NCI-H526 treated with DMSO at 0.1 percent for 48 hours (cell line): ENCODE data around the gene CDC42SE2.
"Not testable (repeated sequence)": the region's sequence is repeated elsewhere in the genome, so short reads cannot be mapped to it uniquely, and the experiment has no call there.

Source experiments
- DNase-seq: peaks from one replicate; lab custom pipeline; 2025; lab: John Stamatoyannopoulos, UW

The CDC42SE2 gene

GRCh38 chr5:131392466-131393095 lies 128.7 kb downstream of the CDC42SE2 start:
- no peak for DNase-seq

DNA sequence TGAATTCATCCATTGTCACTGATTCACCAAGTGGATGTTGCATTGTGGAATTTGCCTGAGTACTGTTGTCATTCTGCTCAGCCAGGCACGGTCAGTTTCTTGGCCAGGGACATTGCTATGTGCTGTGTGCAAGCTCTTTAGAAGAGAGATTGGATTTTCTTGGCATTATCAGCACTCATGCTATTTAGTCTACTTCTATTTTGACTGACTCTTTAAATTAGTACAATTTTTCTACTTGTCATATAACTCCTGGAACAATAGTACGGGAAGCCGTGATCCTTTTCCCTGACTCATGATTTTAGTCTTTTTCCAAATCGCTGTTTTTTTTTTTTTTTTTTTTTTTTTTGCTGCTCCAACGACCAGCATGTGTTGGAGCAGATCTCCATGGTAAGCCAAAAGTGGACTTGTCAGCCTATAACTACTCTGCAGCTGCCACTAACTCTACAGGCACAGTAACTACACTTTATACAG lies 129.7 kb downstream of the CDC42SE2 start:
- no peak for DNase-seq

DNA sequence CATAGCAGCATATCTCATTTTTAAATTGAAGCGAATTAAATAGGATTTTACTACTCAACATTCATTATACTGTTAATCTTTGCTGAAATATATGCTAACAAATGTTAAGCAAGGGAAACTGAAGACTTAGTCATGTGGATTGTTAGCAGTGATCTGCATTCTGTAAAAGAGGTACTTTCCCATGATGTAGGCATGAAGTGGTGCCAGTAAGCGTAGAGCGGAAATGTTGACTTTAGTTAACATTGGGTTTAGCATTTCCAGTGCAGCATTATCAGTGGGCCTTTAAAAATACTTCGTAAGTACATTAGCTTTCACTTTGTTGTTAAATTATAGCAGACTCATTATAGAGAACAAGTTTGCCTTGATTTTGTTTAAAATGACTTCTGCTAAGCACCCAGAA lies 130.3 kb downstream of the CDC42SE2 start:
- DNase-seq = no peak

GRCh38 chr5:131396015-131396414 lies 132.2 kb downstream of the CDC42SE2 start:
- no peak for DNase-seq

- no peak for DNase-seq
Measured at GRCh38 chr5:131396630-131397273, 132.9 kb downstream of the CDC42SE2 start.

DNA sequence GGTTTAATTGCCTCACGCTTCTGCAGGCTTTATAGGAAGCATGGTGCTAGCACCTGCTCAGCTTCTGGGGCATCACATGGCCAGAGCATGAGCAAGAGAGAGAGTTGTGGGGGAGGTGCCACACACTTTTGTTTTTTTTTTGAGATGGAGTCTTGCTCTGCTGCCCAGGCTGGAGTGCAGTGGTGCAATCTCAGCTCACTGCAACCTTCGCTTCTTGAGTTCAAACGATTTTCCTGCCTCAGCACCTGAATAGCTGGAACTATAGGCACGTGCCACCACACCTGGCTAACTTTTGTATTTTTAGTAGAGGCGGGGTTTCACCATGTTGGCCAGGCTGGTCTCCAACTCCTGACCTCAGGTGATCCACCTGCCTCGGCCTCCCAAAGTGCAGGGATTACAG lies 135.2 kb downstream of the CDC42SE2 start:
- DNase-seq = not testable (repeated sequence)

- no peak for DNase-seq
Measured at GRCh38 chr5:131400585-131400984, 136.7 kb downstream of the CDC42SE2 start.

DNA sequence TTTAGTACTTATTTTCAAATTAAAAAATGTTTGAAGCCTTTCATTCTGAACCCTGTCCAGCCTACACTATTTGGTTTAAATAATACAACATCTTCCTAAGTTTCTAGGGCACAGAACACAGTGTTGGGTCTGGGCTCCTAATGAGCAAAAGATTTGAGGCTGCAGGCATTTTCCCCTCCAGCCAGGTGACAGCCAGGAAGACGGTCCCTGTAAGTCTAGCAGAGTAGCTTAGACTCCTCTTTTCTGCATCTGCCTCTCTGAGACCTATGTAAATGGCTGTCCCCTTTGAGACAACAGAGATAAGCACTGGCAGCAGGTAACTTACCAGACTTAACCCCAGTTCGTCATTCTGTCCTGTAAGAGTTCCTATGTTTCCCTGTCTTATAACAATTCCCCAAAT lies 141.8 kb downstream of the CDC42SE2 start:
- DNase-seq = no peak

- DNase-seq = no peak
Measured at GRCh38 chr5:131406076-131406475, 142.2 kb downstream of the CDC42SE2 start.

- no peak for DNase-seq
Measured at GRCh38 chr5:131406975-131407638, 143.3 kb downstream of the CDC42SE2 start.

- DNase-seq = no peak
Measured at GRCh38 chr5:131413605-131414559, 150.0 kb downstream of the CDC42SE2 start.

GRCh38 chr5:131416729-131417128 lies 152.9 kb downstream of the CDC42SE2 start:
- DNase-seq = no peak

GRCh38 chr5:131417240-131417869 lies 153.5 kb downstream of the CDC42SE2 start:
- DNase-seq = peak; percentile 28

GRCh38 chr5:131418846-131419245 lies 155.0 kb downstream of the CDC42SE2 start:
- DNase-seq = no peak

DNA sequence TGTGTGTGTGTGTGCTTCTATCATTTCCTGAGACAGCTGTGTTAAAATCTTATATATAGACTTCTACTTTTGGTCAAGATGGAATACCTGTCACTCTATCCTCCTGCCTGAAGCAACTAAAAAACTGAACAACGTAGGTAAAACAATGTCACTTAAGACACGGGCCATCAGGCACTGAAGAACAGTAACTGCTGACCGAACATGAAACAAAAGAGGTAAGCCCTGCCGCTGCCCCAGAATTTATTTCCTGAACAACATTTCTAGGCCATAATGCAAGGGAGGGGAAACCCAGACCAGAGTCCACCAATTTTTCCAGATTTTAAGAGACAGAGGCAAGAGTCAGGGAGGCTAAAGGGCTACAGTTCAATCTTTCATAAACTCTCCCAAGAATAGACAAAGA lies 156.0 kb downstream of the CDC42SE2 start:
- DNase-seq = no peak

DNA sequence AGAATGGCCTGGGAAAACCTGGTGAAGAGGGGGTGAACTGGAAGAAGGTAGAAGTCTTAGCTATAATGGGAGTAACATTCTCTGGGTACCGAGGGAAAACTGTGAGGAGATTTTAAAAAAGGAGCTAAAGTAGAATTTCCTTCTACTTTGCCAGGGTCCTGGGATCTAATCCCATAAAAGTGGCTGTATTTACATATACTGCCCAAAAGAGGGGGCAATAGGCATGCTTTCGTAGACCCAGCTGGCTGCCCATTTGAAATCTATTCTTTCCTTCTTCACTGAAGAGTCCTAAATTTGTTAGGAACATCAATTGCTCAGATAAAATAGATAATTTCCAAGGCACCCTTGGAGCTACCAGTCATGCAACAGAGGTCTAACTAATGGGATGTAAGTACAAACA lies 159.2 kb downstream of the CDC42SE2 start:
- DNase-seq = no peak

DNA sequence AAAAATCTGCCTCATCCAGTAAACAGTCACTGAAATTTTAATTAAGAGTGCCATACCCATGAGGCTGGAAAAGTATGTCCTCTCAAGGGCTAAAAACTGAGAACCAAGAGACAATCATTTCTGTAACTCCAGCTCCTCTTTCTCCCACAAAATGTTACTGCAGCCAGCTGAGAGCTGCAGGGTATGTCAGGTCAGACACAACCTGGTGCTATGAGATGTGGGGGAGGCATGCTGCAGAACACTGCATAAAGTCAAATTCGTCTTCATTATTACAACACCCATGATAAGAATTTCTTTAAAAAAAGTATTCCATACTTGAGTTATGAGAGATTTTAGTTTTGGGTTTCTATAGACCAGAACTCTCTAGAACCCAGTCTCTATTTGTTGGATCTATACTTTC lies 162.2 kb downstream of the CDC42SE2 start:
- no peak for DNase-seq

DNA sequence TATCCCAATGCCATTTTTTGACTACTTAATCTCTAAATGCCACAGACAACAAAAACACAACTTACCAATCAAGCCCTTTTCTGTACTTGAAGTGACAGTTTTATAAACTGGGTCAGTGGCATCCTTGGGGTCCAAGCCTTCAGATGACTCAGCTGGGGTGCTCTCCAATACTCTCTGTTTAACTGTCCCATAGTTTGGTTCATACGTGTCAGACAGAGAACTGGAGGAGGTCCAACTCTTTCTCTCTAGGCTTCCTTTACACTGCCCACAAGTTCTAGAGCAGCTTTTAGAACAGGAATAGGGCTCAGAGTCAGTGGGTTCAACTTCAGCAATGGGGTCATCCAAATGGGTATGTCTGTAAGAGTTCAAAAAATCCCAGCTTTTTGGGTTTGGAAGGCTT lies 166.9 kb downstream of the CDC42SE2 start:
- no peak for DNase-seq

DNA sequence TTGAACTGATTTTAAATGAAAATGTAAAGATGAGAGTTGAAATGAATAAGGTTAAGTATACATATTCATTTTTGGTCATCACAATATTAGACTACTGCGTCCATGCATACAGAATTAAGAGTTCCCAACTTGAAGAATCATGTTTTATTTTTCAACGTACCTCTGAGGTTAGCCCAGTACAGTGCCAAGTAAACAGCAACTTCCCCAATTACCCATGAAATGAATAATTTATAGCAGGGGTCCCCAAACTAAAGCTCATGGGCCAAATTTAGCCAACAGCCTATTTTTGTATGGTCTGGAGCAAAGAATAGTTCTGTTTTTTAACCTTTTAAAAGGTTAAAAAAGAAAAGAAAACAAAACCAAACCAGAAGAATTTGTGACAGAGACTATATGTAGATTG lies 167.9 kb downstream of the CDC42SE2 start:
- DNase-seq = no peak

DNA sequence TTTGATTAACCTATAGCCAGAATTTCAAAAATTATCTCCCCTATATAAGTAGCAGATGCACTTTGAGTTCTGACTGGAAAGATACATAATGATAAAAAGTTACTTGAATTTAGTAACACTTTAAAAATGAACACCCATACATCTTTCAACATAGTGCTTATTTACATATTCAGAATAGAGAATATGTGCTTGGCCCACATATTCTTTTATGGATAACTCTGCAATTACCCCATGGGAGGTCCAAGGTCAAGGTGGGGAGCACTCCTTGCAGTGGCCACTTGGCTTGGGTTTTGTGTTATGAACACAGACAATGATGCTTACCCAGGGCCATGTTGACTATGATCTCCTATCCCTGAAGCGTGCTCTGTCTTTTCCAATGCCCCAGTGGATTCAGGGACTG lies 169.3 kb downstream of the CDC42SE2 start:
- no peak for DNase-seq

GRCh38 chr5:131436081-131436480 lies 172.2 kb downstream of the CDC42SE2 start:
- DNase-seq = no peak

- DNase-seq = no peak
Measured at GRCh38 chr5:131441184-131441583, 177.3 kb downstream of the CDC42SE2 start.
